Adrenal gland (tissue), 12 donors: ENCODE results near the gene TMEM45B. TPM values are rescaled to one million over a fixed set of nuclear protein-coding genes. Genes with fewer than 3 reads are reported as not detected.
"Not testable (repeated sequence)": the region's sequence is repeated elsewhere in the genome, so short reads cannot be mapped to it uniquely, and the experiment has no call there.

Experiments
- DNase-seq, 7 donors: peaks; one replicate each; pipeline ENCODE4 v3.0.0-alpha.2; 2019 to 2020
- H3K27ac ChIP-seq, 5 donors: fragments of 200-600 bp; sonication (generic) in 4 of 5; 1 replicate in 3 of 5; 2 replicates in 2 of 5; pipeline versions ENCODE4 v1.5.1 to v1.8.0; 2016 to 2020; ENCODE audit warnings: mild to moderate bottlenecking in 1 of 5
- H3K27me3 ChIP-seq: fragments of 200-600 bp; 2 replicates; pipeline ENCODE4 v1.8.0; 2021
- H3K36me3 ChIP-seq, 2 donors: fragments of 200-600 bp; replicated peaks in 1 of 2; 1 replicate in 1 of 2; 2 replicates in 1 of 2; pipeline versions ENCODE4 v1.5.1 to v1.8.0; 2018 to 2022
- H3K4me1 ChIP-seq, 2 donors: fragments of 200-600 bp; replicated peaks in 1 of 2; 1 replicate in 1 of 2; 2 replicates in 1 of 2; pipeline versions ENCODE4 v1.5.1 to v1.8.0; 2018 to 2021
- H3K4me3 ChIP-seq, 4 donors: fragments of 200-600 bp; sonication (generic) in 3 of 4; one replicate each; pipeline ENCODE4 v1.5.1; 2016 to 2018
- H3K9me3 ChIP-seq, 3 donors: fragments of 200-600 bp; sonication (generic) in 1 of 3; replicated peaks in 1 of 3; 1 replicate in 2 of 3; 2 replicates in 1 of 3; pipeline versions ENCODE4 v1.5.1 to v1.8.0; 2016 to 2021
- POLR2A ChIP-seq, 2 donors: fragments of 450-650 bp; IDR thresholded peaks; one replicate each; pipeline ENCODE4 v1.6.1; 2017; ENCODE audit warnings: antibody characterized with exemption in 2 of 2, mild to moderate bottlenecking in 2 of 2, moderate library complexity in 1 of 2
- WGBS, 4 donors: extraction: QIAGEN DNeasy Blood & Tissue Kit in 2 of 4; methylation state at CpG; one replicate each; pipeline versions ENCODE4 v1.1.5 to v1.1.7; 2013 to 2017; 5-methylcytosine and 5-hydroxymethylcytosine counted together
- intact Hi-C, 2 donors: fragments of 100-400 bp; cut with DNase I; formaldehyde crosslinking; loops; one replicate each; pipeline versions ENCODE4 v1.14.1 to v1.15.0; 2022 to 2023
- polyA plus RNA-seq, 3 donors: library from polyadenylated mRNA; stranded (reverse); fragments of 200-250 nt in 2 of 3; fragments of 350-450 nt in 1 of 3; fragmentation: Illumina TruSeq in 1 of 3; extraction: RNeasy Lipid Tissue Mini Kit (QIAGEN cat#74804) in 1 of 3; gene quantifications; one replicate each; pipeline ENCODE4 v1.2.3, GENCODE V29; 2013 to 2014
- total RNA-seq, 9 donors: library from RNA; depleted of rRNA in 4 of 9; stranded (reverse); fragments of >200 nt in 4 of 9; fragments of 120-200 nt in 1 of 9; fragmentation: NEBNext Ultra II Directional in 1 of 9; extraction: Animal tissue kit (Norgen Biotek cat#: 25700) in 1 of 9; gene quantifications; one replicate each; pipeline versions ENCODE4 v1.1.0 to v1.2.4, GENCODE V29; 2013 to 2023
- TF ChIP-seq, protein P1 (sequence below), 6 experiments: fragments of 450-650 bp in 4 of 6; fragments of 200-600 bp in 2 of 6; sonication (generic) in 1 of 6; IDR thresholded peaks; 1 replicate in 5 of 6; 2 replicates in 1 of 6; pipeline versions ENCODE4 v1.5.1 to v1.8.0; 2016 to 2021; ENCODE audit warnings: antibody characterized with exemption in 6 of 6, mild to moderate bottlenecking in 2 of 6, moderate library complexity in 1 of 6
- donor health status: healthy with polysubstance abuse.
- donor health status: Bipolar disorder and iron deficiency.
- donor health status: DM: yes; HTN: yes; CAD: no.
- donor health status: DM: no; HTN: no; CAD: no.
- donor health status: DM: no; HTN: no; CAD: no.
- donor health status: DM: yes; HTN: yes; CAD: no.

The TMEM45B gene
- total and polyA plus RNA-seq, 12 donors: 0.06 to 3.2 (median 0.53) TPM; not detected in 4

DNA sequence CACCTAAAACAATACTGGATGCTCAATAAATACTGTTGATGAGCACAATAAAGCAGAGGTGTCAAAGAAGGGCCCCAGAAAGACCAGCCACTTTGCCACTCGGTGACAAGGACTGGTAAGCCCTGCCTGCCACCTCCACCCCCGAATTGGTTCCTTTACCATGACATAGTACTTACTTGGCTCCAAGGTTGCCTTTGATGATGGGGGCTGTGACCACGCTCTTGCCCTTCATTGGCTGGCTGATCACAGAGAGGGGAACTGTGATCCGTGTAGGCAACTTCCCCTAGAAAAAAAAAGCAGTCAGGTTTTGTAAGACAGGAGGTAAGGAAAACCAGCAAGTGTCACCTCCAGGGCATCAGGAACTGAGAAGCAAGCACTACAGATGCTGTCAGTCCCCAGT lies 50.1 kb downstream of the TMEM45B start:
- 76 to 93% (median 80%) methylated on average over 4 of the region's 4 CpGs for WGBS, 4 donors
- Histone ChIP-seq H3K9me3 (no peaks in the 10 kb centered on the region), H3K36me3 (peaks cover 0 to 75% of the 10 kb centered on the region in 2 donors), H3K4me1 (peaks cover 0 to 3% of the 10 kb centered on the region in 2 donors), H3K27ac (no peak overlapping the region), H3K4me3 (no peak overlapping the region), H3K27me3 (no peaks in the 10 kb centered on the region)
- TF ChIP-seq POLR2A (IDR thresholded peaks at IDR 0.05): no peak
- TF ChIP-seq, protein P1, sequence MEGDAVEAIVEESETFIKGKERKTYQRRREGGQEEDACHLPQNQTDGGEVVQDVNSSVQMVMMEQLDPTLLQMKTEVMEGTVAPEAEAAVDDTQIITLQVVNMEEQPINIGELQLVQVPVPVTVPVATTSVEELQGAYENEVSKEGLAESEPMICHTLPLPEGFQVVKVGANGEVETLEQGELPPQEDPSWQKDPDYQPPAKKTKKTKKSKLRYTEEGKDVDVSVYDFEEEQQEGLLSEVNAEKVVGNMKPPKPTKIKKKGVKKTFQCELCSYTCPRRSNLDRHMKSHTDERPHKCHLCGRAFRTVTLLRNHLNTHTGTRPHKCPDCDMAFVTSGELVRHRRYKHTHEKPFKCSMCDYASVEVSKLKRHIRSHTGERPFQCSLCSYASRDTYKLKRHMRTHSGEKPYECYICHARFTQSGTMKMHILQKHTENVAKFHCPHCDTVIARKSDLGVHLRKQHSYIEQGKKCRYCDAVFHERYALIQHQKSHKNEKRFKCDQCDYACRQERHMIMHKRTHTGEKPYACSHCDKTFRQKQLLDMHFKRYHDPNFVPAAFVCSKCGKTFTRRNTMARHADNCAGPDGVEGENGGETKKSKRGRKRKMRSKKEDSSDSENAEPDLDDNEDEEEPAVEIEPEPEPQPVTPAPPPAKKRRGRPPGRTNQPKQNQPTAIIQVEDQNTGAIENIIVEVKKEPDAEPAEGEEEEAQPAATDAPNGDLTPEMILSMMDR (IDR thresholded peaks at IDR 0.05): no peak
- intact Hi-C loops: no loop called here
- no peak for DNase-seq

DNA sequence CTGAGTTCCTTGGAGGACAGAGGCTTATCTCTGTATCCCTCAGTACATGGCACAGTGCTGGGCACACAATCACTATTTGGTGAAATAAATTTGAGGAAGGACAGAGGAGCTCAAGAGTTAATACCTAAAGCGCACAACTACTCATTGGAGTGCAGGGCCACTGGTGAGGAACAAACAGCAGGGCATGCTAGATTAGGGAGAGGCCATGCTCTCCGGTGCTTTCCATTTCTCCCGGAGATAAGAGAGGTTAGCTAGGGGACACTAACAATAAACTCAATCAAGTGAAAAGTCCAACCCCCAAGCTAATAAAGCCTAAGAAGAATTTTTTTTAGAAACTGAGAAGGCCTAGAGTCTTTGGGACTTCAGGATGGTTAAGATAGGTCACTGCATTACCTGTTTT lies 50.7 kb downstream of the TMEM45B start:
- intact Hi-C loops: no loop called here
- H3K4me1 ChIP-seq: peaks cover 0 to 3% of the 10 kb centered on the region in 2 donors
- TF ChIP-seq, protein P1 (IDR thresholded peaks at IDR 0.05): no peak
- no peak for TF ChIP-seq POLR2A (IDR thresholded peaks at IDR 0.05)
- DNase-seq: no peak
- WGBS, 4 donors: 70 to 90% (median 73%) methylated on average over 3 of the region's 3 CpGs
- H3K9me3 ChIP-seq: no peaks in the 10 kb centered on the region
- H3K36me3 ChIP-seq: peaks cover 0 to 77% of the 10 kb centered on the region in 2 donors
- H3K27ac ChIP-seq: no peak overlapping the region
- no peaks in the 10 kb centered on the region for H3K27me3 ChIP-seq
- H3K4me3 ChIP-seq: no peak overlapping the region

DNA sequence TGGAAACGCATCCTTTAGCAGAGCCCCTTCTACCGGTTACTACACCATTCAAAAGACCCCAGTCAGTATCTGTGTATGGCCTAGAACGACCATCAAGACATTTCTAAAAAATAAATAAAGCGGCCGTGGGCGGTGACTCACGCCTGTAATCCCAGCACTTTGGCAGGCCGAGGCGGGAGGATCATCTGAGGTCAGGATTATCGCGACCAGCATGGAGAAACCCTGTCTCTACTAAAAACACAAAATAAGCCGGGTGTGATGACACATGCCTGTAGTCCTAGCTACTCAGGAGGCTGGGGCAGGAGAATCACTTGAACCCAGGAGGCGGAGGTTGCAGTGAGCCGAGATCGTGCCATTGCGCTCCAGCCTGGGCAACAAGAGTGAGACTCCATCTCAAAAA lies 53.0 kb downstream of the TMEM45B start:
- 90 to 95% (median 93%) methylated on average over 12 to 16 of the region's 16 CpGs for WGBS, 4 donors
- DNase-seq, intact Hi-C loops: not testable (repeated sequence)

DNA sequence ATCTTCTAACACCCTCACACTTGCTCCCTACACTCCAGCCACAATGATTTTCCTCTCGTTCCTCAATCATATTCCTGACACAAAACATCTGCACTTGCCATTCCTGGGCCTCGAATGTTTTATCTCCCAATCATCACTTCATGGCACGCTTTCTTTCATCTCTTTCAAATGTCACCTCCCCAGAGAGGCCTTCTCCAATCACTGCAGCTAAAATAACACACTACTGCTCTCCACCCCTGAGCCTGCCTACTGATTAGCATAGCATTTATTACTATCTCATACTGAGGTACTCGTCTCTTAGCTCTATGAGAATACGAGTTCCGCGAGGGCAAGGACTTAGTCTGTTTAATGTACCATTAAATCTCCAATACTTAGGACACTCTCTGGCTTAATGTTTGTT lies 56.3 kb downstream of the TMEM45B start:
- WGBS, 4 donors: 85 to 91% (median 88%) methylated on average over 7 of the region's 7 CpGs
- H3K4me1 ChIP-seq: no peaks in the 10 kb centered on the region
- H3K27me3 ChIP-seq: no peaks in the 10 kb centered on the region
- no peak overlapping the region for H3K27ac ChIP-seq
- TF ChIP-seq, protein P1 (IDR thresholded peaks at IDR 0.05): no peak
- TF ChIP-seq POLR2A (IDR thresholded peaks at IDR 0.05): no peak
- peaks cover 0 to 92% of the 10 kb centered on the region in 2 donors for H3K36me3 ChIP-seq
- H3K9me3 ChIP-seq: no peaks in the 10 kb centered on the region
- no peak for DNase-seq
- intact Hi-C loops: no loop called here
- H3K4me3 ChIP-seq: no peak overlapping the region

More for the DNA sequence above, 53.0 kb downstream of the TMEM45B start:
- H3K27me3 ChIP-seq, H3K27ac ChIP-seq, H3K4me3 ChIP-seq, H3K9me3 ChIP-seq, H3K4me1 ChIP-seq: not testable (repeated sequence)
- peaks cover 0 to 92% of the 10 kb centered on the region in 2 donors for H3K36me3 ChIP-seq

DNA sequence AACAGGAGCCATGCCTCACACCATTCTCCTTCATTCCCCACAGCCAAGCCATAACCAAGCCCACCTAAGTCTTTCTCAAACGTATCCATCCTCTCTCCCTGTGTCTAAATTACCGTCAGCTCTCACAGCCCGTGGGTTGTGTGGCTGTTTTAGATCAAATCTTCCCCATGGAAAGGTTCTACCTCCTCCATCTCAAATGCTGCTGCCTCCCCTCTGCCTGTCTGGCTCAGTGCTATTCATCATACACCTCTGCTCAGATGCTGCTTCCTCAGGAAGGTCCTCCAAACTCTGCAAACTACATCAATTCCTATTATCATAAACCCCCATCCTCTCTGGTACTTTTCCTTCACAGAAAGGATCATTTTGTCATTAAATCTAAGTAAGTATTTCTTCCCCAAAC lies 64.7 kb downstream of the TMEM45B start:
- DNase-seq: no peak
- H3K4me3 ChIP-seq: no peak overlapping the region
- H3K27me3 ChIP-seq: no peaks in the 10 kb centered on the region
- no peaks in the 10 kb centered on the region for H3K4me1 ChIP-seq
- intact Hi-C loops: no loop called here
- H3K9me3 ChIP-seq: no peaks in the 10 kb centered on the region
- 89 to 96% (median 93%) methylated on average over 3 of the region's 3 CpGs for WGBS, 4 donors
- peaks cover 0 to 96% of the 10 kb centered on the region in 2 donors for H3K36me3 ChIP-seq
- TF ChIP-seq, protein P1 (IDR thresholded peaks at IDR 0.05): no peak
- H3K27ac ChIP-seq: no peak overlapping the region
